NCI-H1930 (cell line): ENCODE results near the gene TXNDC8.
"Not testable (repeated sequence)": the region's sequence is repeated elsewhere in the genome, so short reads cannot be mapped to it uniquely, and the experiment has no call there.

Experiments
- DNase-seq, 2 experiments: peaks; one replicate each; lab custom pipeline; 2025; lab: John Stamatoyannopoulos, UW

The TXNDC8 gene

GRCh38 chr9:110327716-110328115 is 9.9 kb downstream of the TXNDC8 start:
- no peak for DNase-seq

GRCh38 chr9:110323818-110324217 is 13.8 kb downstream of the TXNDC8 start:
- no peak for DNase-seq

- no peak for DNase-seq
Observed at GRCh38 chr9:110320651-110321445, 16.8 kb downstream of the TXNDC8 start.

- DNase-seq = no peak
Observed at GRCh38 chr9:110319781-110320492, 17.7 kb downstream of the TXNDC8 start.

GRCh38 chr9:110317911-110318310 is 19.8 kb downstream of the TXNDC8 start:
- DNase-seq = no peak

- DNase-seq = no peak
Observed at GRCh38 chr9:110316261-110317075, 21.2 kb downstream of the TXNDC8 start.

GRCh38 chr9:110311978-110312377 is 25.7 kb downstream of the TXNDC8 start:
- DNase-seq = not testable (repeated sequence)

- DNase-seq = no peak
Observed at GRCh38 chr9:110309681-110310080, 28.0 kb downstream of the TXNDC8 start.

- no peak for DNase-seq
Observed at GRCh38 chr9:110308633-110309038, 29.0 kb downstream of the TXNDC8 start.

- no peak for DNase-seq
Observed at GRCh38 chr9:110307191-110307590, 30.5 kb downstream of the TXNDC8 start.

GRCh38 chr9:110303133-110303532 is 34.5 kb downstream of the TXNDC8 start:
- no peak for DNase-seq

- DNase-seq = no peak
Observed at GRCh38 chr9:110298043-110298605, 39.5 kb downstream of the TXNDC8 start.

GRCh38 chr9:110293248-110293647 is 44.4 kb downstream of the TXNDC8 start:
- no peak for DNase-seq

- DNase-seq = no peak
Observed at GRCh38 chr9:110291921-110292557, 45.6 kb downstream of the TXNDC8 start.

GRCh38 chr9:110290001-110290400 is 47.7 kb downstream of the TXNDC8 start:
- DNase-seq = no peak

GRCh38 chr9:110288503-110288902 is 49.2 kb downstream of the TXNDC8 start:
- DNase-seq = no peak

- no peak for DNase-seq
Observed at GRCh38 chr9:110287289-110287680, 50.4 kb downstream of the TXNDC8 start.

GRCh38 chr9:110284211-110284844 is 53.3 kb downstream of the TXNDC8 start:
- DNase-seq = no peak

GRCh38 chr9:110283751-110284150 is 53.9 kb downstream of the TXNDC8 start:
- DNase-seq = no peak

GRCh38 chr9:110282739-110283081 is 55.0 kb downstream of the TXNDC8 start:
- no peak for DNase-seq

GRCh38 chr9:110282018-110282738 is 55.5 kb downstream of the TXNDC8 start:
- no peak for DNase-seq
